ENCODE results near the gene PHIP.

Gene PHIP

GRCh38 chr6:79076782-79077641, 1.0 kb downstream of the PHIP start:
- peaks cover 48% of the 10 kb centered on the region for H3K4me1 ChIP-seq (ENCODE audit: insufficient read depth, low read length, severe bottlenecking)
- H4K20me1 ChIP-seq (ENCODE audit: insufficient read depth, low read length), result no peaks in the 10 kb centered on the region
- H3K36me3 ChIP-seq (ENCODE audit: insufficient read depth, low read length), result peaks cover 47% of the 10 kb centered on the region
- peaks cover 48% of the 10 kb centered on the region for H3K79me2 ChIP-seq (ENCODE audit: insufficient read depth, low read length)
- no peaks in the 10 kb centered on the region for H3K27me3 ChIP-seq (ENCODE audit: insufficient read depth, low read length)
- H3K9me3 ChIP-seq (ENCODE audit: low read length), result peaks cover 10% of the 10 kb centered on the region
- H3K9me2 ChIP-seq (ENCODE audit: low read depth, low read length), result no peaks in the 10 kb centered on the region
- peak overlapping the region; percentile 92 for H3K9ac ChIP-seq (ENCODE audit: low read length)
- TF ChIP-seq CTCF (IDR thresholded peaks at IDR 0.05; ENCODE audit: low read length) (no peak), EZH2 (IDR thresholded peaks at IDR 0.05; ENCODE audit: borderline replicate concordance, low read length) (no peak)
- peak overlapping the region; percentile 87 for H3K4me3 ChIP-seq (ENCODE audit: low read depth, low read length, poor library complexity, severe bottlenecking)
- H3K27ac ChIP-seq (ENCODE audit: low read depth, low read length, poor library complexity, severe bottlenecking), result peak overlapping the region; percentile 92
- H3K4me2 ChIP-seq (ENCODE audit: low read length), result peak overlapping the region; percentile 77
- no peaks in the 10 kb centered on the region for H3F3A ChIP-seq (ENCODE audit: insufficient read depth, low read length)
- no peak overlapping the region for H2AFZ ChIP-seq (ENCODE audit: low read length)

GRCh38 chr6:79076160-79076559, 1.9 kb downstream of the PHIP start:
- Histone ChIP-seq H3K4me3 (ENCODE audit: low read depth, low read length, poor library complexity, severe bottlenecking) (peak overlapping the region; percentile 87), H3K4me1 (ENCODE audit: insufficient read depth, low read length, severe bottlenecking) (peaks cover 57% of the 10 kb centered on the region), H3K36me3 (ENCODE audit: insufficient read depth, low read length) (peaks cover 50% of the 10 kb centered on the region), H3K9me2 (ENCODE audit: low read depth, low read length) (no peaks in the 10 kb centered on the region), H3K4me2 (ENCODE audit: low read length) (peak overlapping the region; percentile 77), H3K9me3 (ENCODE audit: low read length) (peaks cover 10% of the 10 kb centered on the region), H3K9ac (ENCODE audit: low read length) (peak overlapping the region; percentile 92), H2AFZ (ENCODE audit: low read length) (no peak overlapping the region), H4K20me1 (ENCODE audit: insufficient read depth, low read length) (no peaks in the 10 kb centered on the region), H3K27me3 (ENCODE audit: insufficient read depth, low read length) (no peaks in the 10 kb centered on the region), H3K79me2 (ENCODE audit: insufficient read depth, low read length) (peaks cover 57% of the 10 kb centered on the region), H3F3A (ENCODE audit: insufficient read depth, low read length) (no peaks in the 10 kb centered on the region), H3K27ac (ENCODE audit: low read depth, low read length, poor library complexity, severe bottlenecking) (peak overlapping the region; percentile 56)
- no peak for TF ChIP-seq CTCF (IDR thresholded peaks at IDR 0.05; ENCODE audit: low read length)
- TF ChIP-seq EZH2 (IDR thresholded peaks at IDR 0.05; ENCODE audit: borderline replicate concordance, low read length), result no peak

- Histone ChIP-seq H3K4me3 (ENCODE audit: low read depth, low read length, poor library complexity, severe bottlenecking) (no peak overlapping the region), H3K9ac (ENCODE audit: low read length) (no peak overlapping the region), H3K79me2 (ENCODE audit: insufficient read depth, low read length) (peaks cover 78% of the 10 kb centered on the region), H3K4me2 (ENCODE audit: low read length) (no peak overlapping the region), H4K20me1 (ENCODE audit: insufficient read depth, low read length) (no peaks in the 10 kb centered on the region), H3K27ac (ENCODE audit: low read depth, low read length, poor library complexity, severe bottlenecking) (no peak overlapping the region), H3K36me3 (ENCODE audit: insufficient read depth, low read length) (peaks cover 61% of the 10 kb centered on the region), H3K4me1 (ENCODE audit: insufficient read depth, low read length, severe bottlenecking) (peaks cover 50% of the 10 kb centered on the region), H3K9me2 (ENCODE audit: low read depth, low read length) (no peaks in the 10 kb centered on the region), H2AFZ (ENCODE audit: low read length) (no peak overlapping the region), H3K9me3 (ENCODE audit: low read length) (peaks cover 10% of the 10 kb centered on the region), H3F3A (ENCODE audit: insufficient read depth, low read length) (no peaks in the 10 kb centered on the region), H3K27me3 (ENCODE audit: insufficient read depth, low read length) (no peaks in the 10 kb centered on the region)
- TF ChIP-seq EZH2 (IDR thresholded peaks at IDR 0.05; ENCODE audit: borderline replicate concordance, low read length), result no peak
- TF ChIP-seq CTCF (IDR thresholded peaks at IDR 0.05; ENCODE audit: low read length), result no peak
Observed at GRCh38 chr6:79073888-79074287, 4.2 kb downstream of the PHIP start.
